H9 (cell line): ENCODE results near the gene EDARADD. TPM values are rescaled to one million over a fixed set of nuclear protein-coding genes. Genes with fewer than 3 reads are reported as not detected.

Source experiments
- DNase-seq: peaks from one replicate; pipeline ENCODE4 v3.0.0-alpha.2; 2017
- H2AFZ ChIP-seq: one replicate; pipeline ENCODE4 v1.6.1; 2013; ENCODE audit warnings: mild to moderate bottlenecking, low read length, control low read depth, moderate library complexity
- H2AK5ac ChIP-seq: 2 replicates; pipeline ENCODE4 v1.6.1; 2013; ENCODE audit warnings: low read length, control low read depth, mixed read lengths; ENCODE audit not compliant: insufficient read length
- H2BK120ac ChIP-seq: one replicate; pipeline ENCODE4 v1.6.1; 2013; ENCODE audit warnings: low read depth, mild to moderate bottlenecking, low read length, control low read depth, inconsistent platforms; ENCODE audit not compliant: poor library complexity, severe bottlenecking
- H2BK12ac ChIP-seq: 2 replicates; pipeline ENCODE4 v1.6.1; 2013; ENCODE audit warnings: low read length, control low read depth, mixed read lengths, low read depth; ENCODE audit not compliant: insufficient read length
- H2BK15ac ChIP-seq: 2 replicates; pipeline ENCODE4 v1.6.1; 2013; ENCODE audit warnings: low read depth, low read length, control low read depth
- H2BK20ac ChIP-seq: one replicate; pipeline ENCODE4 v1.6.1; 2013; ENCODE audit warnings: low read depth, mild to moderate bottlenecking, low read length, control low read depth, inconsistent platforms; ENCODE audit not compliant: poor library complexity, severe bottlenecking
- H2BK5ac ChIP-seq: 2 replicates; pipeline ENCODE4 v1.6.1; 2013; ENCODE audit warnings: low read length, control low read depth, mixed read lengths; ENCODE audit not compliant: insufficient read length
- H3K14ac ChIP-seq: 2 replicates; pipeline ENCODE4 v1.6.1; 2013; ENCODE audit warnings: low read length, control low read depth; ENCODE audit not compliant: insufficient read depth
- H3K18ac ChIP-seq: 2 replicates; pipeline ENCODE4 v1.6.1; 2013; ENCODE audit warnings: low read depth, mild to moderate bottlenecking, mixed read lengths, low read length, control low read depth; ENCODE audit not compliant: insufficient read length
- H3K23ac ChIP-seq: 2 replicates; pipeline ENCODE4 v1.6.1; 2013; ENCODE audit warnings: low read length, control low read depth, mixed read lengths, low read depth; ENCODE audit not compliant: insufficient read length
- H3K23me2 ChIP-seq: 2 replicates; pipeline ENCODE4 v1.6.1; 2013; ENCODE audit warnings: low read depth, mild to moderate bottlenecking, mixed read lengths, low read length, control low read depth; ENCODE audit not compliant: insufficient read length, poor library complexity, severe bottlenecking
- H3K27ac ChIP-seq: 2 replicates; pipeline ENCODE4 v1.5.1; 2013; ENCODE audit warnings: low read length, control low read depth, mixed read lengths, low read depth; ENCODE audit not compliant: insufficient read length
- H3K27me3 ChIP-seq: 2 replicates; pipeline ENCODE4 v1.6.1; 2013; ENCODE audit warnings: low read length, control low read depth, inconsistent platforms; ENCODE audit not compliant: insufficient read depth
- H3K4ac ChIP-seq: 2 replicates; pipeline ENCODE4 v1.6.1; 2013; ENCODE audit warnings: low read depth, mild to moderate bottlenecking, control low read depth, inconsistent platforms, low read length, moderate library complexity
- H3K4me1 ChIP-seq: 2 replicates; pipeline ENCODE4 v1.6.1; 2013; ENCODE audit warnings: low read length, control low read depth, inconsistent platforms; ENCODE audit not compliant: insufficient read depth
- H3K4me2 ChIP-seq: 2 replicates; pipeline ENCODE4 v1.6.1; 2013; ENCODE audit warnings: low read length, control low read depth, mixed read lengths; ENCODE audit not compliant: insufficient read length, insufficient read depth
- H3K56ac ChIP-seq: 2 replicates; pipeline ENCODE4 v1.6.1; 2013; ENCODE audit warnings: low read depth, mild to moderate bottlenecking, mixed read lengths, low read length, control low read depth; ENCODE audit not compliant: insufficient read length
- H3K79me1 ChIP-seq: 2 replicates; pipeline ENCODE4 v1.6.1; 2013; ENCODE audit warnings: low read depth, mild to moderate bottlenecking, moderate library complexity, low read length, control low read depth, inconsistent platforms; ENCODE audit not compliant: insufficient read depth, poor library complexity, severe bottlenecking
- H3K79me2 ChIP-seq: 2 replicates; pipeline ENCODE4 v1.6.1; 2013; ENCODE audit warnings: low read length, control low read depth, inconsistent platforms; ENCODE audit not compliant: insufficient read depth
- H3K9ac ChIP-seq: 2 replicates; pipeline ENCODE4 v1.6.1; 2013; ENCODE audit warnings: low read length, control low read depth, mixed read lengths; ENCODE audit not compliant: insufficient read length; ENCODE audit errors: extremely low read depth
- H3K9me3 ChIP-seq: one replicate; pipeline ENCODE4 v1.6.1; 2013; ENCODE audit warnings: low read depth, low read length, inconsistent platforms; ENCODE audit not compliant: control insufficient read depth
- H3T11ph ChIP-seq: one replicate; pipeline ENCODE4 v1.6.1; 2013; ENCODE audit warnings: mild to moderate bottlenecking, low read length, control low read depth, inconsistent platforms
- H4K20me1 ChIP-seq: one replicate; pipeline ENCODE4 v1.6.1; 2013; ENCODE audit not compliant: control insufficient read depth, insufficient read length, insufficient read depth
- H4K5ac ChIP-seq: 2 replicates; pipeline ENCODE4 v1.6.1; 2013; ENCODE audit warnings: low read depth, mild to moderate bottlenecking, mixed read lengths, low read length, control low read depth; ENCODE audit not compliant: insufficient read length
- H4K8ac ChIP-seq: replicated peaks from 2 replicates; pipeline ENCODE4 v1.6.1; 2013; ENCODE audit warnings: low read length, control low read depth, mixed read lengths, low read depth; ENCODE audit not compliant: insufficient read length
- H4K91ac ChIP-seq: 2 replicates; pipeline ENCODE4 v1.6.1; 2013; ENCODE audit warnings: low read depth, mild to moderate bottlenecking, moderate library complexity, mixed read lengths, low read length, control low read depth; ENCODE audit not compliant: insufficient read length
- H3K27ac Mint-ChIP-seq, 3 experiments: 2 replicates in 2 of 3; 3 replicates in 1 of 3; pipeline ENCODE4 v1.8.0; 2020 to 2021; ENCODE audit warnings: mixed read lengths in 3 of 3, mild to moderate bottlenecking in 1 of 3, moderate library complexity in 1 of 3
- H3K27me3 Mint-ChIP-seq: 2 replicates; pipeline ENCODE4 v1.8.0; 2021; ENCODE audit warnings: low read depth, mild to moderate bottlenecking, moderate library complexity, mixed read lengths
- H3K36me3 Mint-ChIP-seq, 3 experiments: 2 replicates in 2 of 3; 3 replicates in 1 of 3; pipeline ENCODE4 v1.8.0; 2020 to 2021; ENCODE audit warnings: low read depth in 3 of 3, mixed read lengths in 3 of 3; ENCODE audit not compliant: insufficient read depth in 1 of 3
- H3K4me1 Mint-ChIP-seq, 2 experiments: 2 replicates each; pipeline ENCODE4 v1.8.0; 2020; ENCODE audit warnings: mixed read lengths in 2 of 2
- H3K4me3 Mint-ChIP-seq, 2 experiments: 2 replicates in 1 of 2; 3 replicates in 1 of 2; pipeline ENCODE4 v1.8.0; 2020 to 2021; ENCODE audit warnings: mild to moderate bottlenecking in 2 of 2, mixed read lengths in 2 of 2, moderate library complexity in 1 of 2
- H3K9me3 Mint-ChIP-seq, 2 experiments: 2 replicates in 1 of 2; 3 replicates in 1 of 2; pipeline ENCODE4 v1.8.0; 2020; ENCODE audit warnings: mild to moderate bottlenecking in 2 of 2, mixed read lengths in 2 of 2, moderate library complexity in 1 of 2
- CTCF ChIP-seq: fragments of 200-600 bp; sonication (generic); conservative IDR thresholded peaks from 3 replicates; pipeline ENCODE4 v1.8.0; 2021; ENCODE audit warnings: antibody characterized with exemption, mild to moderate bottlenecking
- WGBS: extraction: QIAGEN DNeasy Blood & Tissue Kit; methylation state at CpG from one replicate; pipeline ENCODE4 v1.1.7; 2013; ENCODE audit warnings: missing lambda C conversion rate, low lambda C conversion rate, mixed read lengths; ENCODE audit not compliant: insufficient read length; ENCODE audit errors: extremely low coverage; 5-methylcytosine and 5-hydroxymethylcytosine counted together
- total RNA-seq: library from RNA; stranded (reverse); gene quantifications from 2 replicates; pipeline ENCODE4 v1.2.1, GENCODE V29; 2021

The EDARADD gene
- total RNA-seq, 1 experiment from 2014 or later, result 3.8 TPM

DNA sequence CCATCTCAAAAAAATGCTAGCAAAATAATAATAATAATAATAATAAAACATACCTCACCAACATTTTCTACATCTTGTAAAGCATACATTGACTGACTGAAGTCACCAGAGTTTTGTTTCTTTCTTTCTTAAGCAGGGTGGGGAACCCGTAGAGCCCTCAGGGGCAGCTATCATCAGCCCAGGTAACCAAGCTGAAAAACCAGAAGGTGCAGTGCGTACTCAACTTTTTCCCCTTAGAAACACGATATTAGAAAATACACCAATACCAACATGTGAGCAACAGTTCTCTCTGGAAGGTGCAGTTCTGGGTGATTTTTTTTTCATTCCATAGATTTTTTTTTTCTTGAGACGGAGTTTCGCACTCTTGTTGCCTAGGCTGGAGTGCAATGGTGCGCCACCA is 75.4 kb downstream of the EDARADD start:
- Histone ChIP-seq H3K79me1 (no peaks in the 10 kb centered on the region), H3K27me3 (no peaks in the 10 kb centered on the region), H3T11ph (no peak overlapping the region), H3K18ac (no peak overlapping the region), H3K4me2 (no peak overlapping the region), H4K8ac (no peak overlapping the region), H2BK20ac (no peak overlapping the region), H3K56ac (no peak overlapping the region), H3K4ac (no peak overlapping the region), H2BK12ac (no peak overlapping the region), H2BK5ac (no peak overlapping the region), H3K27ac (no peak overlapping the region), H3K23ac (no peak overlapping the region), H3K23me2 (no peaks in the 10 kb centered on the region), H3K9ac (no peak overlapping the region), H3K9me3 (no peaks in the 10 kb centered on the region), H2BK120ac (no peak overlapping the region), H2BK15ac (no peak overlapping the region), H3K79me2 (no peaks in the 10 kb centered on the region), H4K5ac (no peak overlapping the region), H2AK5ac (no peak overlapping the region), H4K91ac (no peak overlapping the region), H2AFZ (no peak overlapping the region), H4K20me1 (no peaks in the 10 kb centered on the region), H3K14ac (no peak overlapping the region), H3K4me1 (no peaks in the 10 kb centered on the region)
- Mint-ChIP-seq H3K27ac (no peak overlapping the region), H3K27me3 (no peaks in the 10 kb centered on the region; the same call in 1 of the 2 replicates), H3K9me3 (no peaks in the 10 kb centered on the region), H3K4me3 (no peak overlapping the region), H3K4me1 (peaks cover 22 to 44% of the 10 kb centered on the region in 2 experiments), H3K36me3 (no peaks in the 10 kb centered on the region; a peak in 1 of 7 replicates)
- no CpG with 5 or more reads among the region's 6 CpGs for WGBS
- no peak for DNase-seq
- no peak for TF ChIP-seq CTCF
